Suprapubic skin (tissue), 4 donors: ENCODE measurements around the gene CAMTA2.

Source experiments
- EP300 ChIP-seq: sonication (generic); formaldehyde crosslinking; IDR thresholded peaks from one replicate; pipeline ENCODE4 v1.6.1; 2017; ENCODE audit warnings: antibody characterized with exemption
- POLR2A ChIP-seq, 2 donors: fragments of 450-650 bp; IDR thresholded peaks; one replicate each; pipeline ENCODE4 v1.6.1; 2017; ENCODE audit warnings: antibody characterized with exemption in 2 of 2, mild to moderate bottlenecking in 2 of 2, moderate library complexity in 2 of 2
- POLR2AphosphoS5 ChIP-seq, 3 donors: sonication (generic); formaldehyde crosslinking; IDR thresholded peaks; one replicate each; pipeline ENCODE4 v1.6.1; 2017; ENCODE audit warnings: antibody characterized with exemption in 3 of 3
- TF ChIP-seq, protein P1 (sequence below), 2 donors: fragments of 200-600 bp in 1 of 2; fragments of 450-650 bp in 1 of 2; sonication (generic) in 1 of 2; IDR thresholded peaks; one replicate each; pipeline ENCODE4 v1.5.1; 2016 to 2019; ENCODE audit warnings: antibody characterized with exemption in 2 of 2, mild to moderate bottlenecking in 1 of 2, moderate library complexity in 1 of 2

DNA sequence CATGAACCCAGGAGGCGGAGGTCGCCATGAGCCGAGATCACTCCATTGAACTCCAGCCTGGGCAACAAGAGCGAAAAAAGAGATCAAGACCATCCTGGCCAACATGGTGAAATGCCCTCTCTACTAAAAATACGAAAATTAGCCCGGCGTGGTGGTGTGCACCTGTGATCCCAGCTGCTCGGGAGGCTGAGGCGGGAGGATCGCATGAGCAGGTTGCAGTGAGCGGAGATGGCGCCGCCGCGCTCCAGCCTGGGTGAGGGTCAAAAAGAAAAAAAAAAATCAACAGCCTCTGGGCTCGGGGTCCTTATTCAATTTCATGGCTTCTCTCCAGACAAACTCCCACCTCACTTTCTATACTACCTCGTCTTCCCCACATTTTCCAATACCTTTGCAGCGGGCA, 58.6 kb downstream of the CAMTA2 start:
- TF ChIP-seq, protein P1, sequence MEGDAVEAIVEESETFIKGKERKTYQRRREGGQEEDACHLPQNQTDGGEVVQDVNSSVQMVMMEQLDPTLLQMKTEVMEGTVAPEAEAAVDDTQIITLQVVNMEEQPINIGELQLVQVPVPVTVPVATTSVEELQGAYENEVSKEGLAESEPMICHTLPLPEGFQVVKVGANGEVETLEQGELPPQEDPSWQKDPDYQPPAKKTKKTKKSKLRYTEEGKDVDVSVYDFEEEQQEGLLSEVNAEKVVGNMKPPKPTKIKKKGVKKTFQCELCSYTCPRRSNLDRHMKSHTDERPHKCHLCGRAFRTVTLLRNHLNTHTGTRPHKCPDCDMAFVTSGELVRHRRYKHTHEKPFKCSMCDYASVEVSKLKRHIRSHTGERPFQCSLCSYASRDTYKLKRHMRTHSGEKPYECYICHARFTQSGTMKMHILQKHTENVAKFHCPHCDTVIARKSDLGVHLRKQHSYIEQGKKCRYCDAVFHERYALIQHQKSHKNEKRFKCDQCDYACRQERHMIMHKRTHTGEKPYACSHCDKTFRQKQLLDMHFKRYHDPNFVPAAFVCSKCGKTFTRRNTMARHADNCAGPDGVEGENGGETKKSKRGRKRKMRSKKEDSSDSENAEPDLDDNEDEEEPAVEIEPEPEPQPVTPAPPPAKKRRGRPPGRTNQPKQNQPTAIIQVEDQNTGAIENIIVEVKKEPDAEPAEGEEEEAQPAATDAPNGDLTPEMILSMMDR (IDR thresholded peaks at IDR 0.05): no peak
- TF ChIP-seq POLR2A (IDR thresholded peaks at IDR 0.05) (no peak), POLR2AphosphoS5 (IDR thresholded peaks at IDR 0.05) (no peak), EP300 (no peak)
